GM15510 (cell line): ENCODE results near the gene ZNF493.

Experiments used
- POLR2A ChIP-seq: IDR thresholded peaks from 3 replicates; pipeline ENCODE4 v1.6.1; 2011; ENCODE audit warnings: borderline replicate concordance; ENCODE audit not compliant: insufficient read length; ENCODE audit errors: extremely low read depth

The ZNF493 gene

DNA sequence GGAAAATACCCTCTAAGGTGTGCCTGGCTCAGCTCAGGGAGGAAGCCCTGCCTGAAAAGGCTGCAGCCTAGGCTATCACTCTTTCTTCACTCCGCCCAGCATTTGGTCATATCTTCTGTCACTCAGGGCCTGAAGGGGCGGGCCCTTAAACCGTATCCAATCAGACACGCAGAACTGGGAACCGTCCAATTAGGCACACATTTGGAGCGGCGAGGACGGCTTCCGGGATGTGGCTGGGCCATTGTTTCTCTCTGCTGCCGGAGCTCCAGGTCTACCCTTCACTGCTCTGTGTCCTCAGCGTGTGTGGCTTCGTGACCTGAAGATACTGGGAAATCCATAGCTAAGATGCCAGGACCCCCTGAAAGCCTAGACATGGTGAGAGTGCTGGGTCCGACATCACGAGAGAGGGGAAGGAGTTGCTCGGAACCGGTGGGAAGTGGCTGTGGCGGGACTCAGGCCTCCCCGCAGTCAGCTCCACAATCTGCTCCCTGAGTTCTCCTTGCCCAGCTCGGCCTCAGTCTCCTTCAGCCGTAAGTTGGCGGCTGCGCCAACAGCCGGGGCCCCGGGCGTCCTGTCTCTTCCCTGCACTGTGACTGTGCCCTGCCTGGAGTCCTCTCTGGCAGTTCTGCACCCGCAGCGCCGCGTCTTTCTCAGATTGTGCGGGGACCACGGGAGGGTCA is at the start of gene ZNF493:
Gene ZNF493, plus strand, starts transcription at position 241 of the 680 bp plus-strand sequence. Its CDS starts 105 bp downstream, at position 346.
- TF ChIP-seq POLR2A = peak; percentile 65

DNA sequence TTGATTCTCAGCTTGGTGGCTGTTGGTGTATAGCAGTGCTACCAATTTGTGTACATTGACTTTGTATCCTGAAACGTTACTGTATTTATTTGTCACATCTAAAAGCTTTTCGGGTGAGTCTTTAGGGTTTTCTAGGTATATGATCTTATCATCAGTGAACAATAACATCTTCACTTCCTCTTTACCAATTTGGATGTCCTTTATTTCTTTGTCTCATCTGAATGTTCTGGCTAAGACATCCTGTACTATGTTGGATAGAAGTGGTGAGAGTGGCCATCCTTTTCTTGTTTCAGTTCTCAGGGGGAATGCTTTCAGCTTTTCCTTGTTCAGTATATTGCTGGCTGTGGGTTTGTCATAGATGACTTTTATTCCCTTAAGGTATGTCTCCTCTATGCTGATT is 44.1 kb upstream of the ZNF493 start:
- TF ChIP-seq POLR2A = no peak

DNA sequence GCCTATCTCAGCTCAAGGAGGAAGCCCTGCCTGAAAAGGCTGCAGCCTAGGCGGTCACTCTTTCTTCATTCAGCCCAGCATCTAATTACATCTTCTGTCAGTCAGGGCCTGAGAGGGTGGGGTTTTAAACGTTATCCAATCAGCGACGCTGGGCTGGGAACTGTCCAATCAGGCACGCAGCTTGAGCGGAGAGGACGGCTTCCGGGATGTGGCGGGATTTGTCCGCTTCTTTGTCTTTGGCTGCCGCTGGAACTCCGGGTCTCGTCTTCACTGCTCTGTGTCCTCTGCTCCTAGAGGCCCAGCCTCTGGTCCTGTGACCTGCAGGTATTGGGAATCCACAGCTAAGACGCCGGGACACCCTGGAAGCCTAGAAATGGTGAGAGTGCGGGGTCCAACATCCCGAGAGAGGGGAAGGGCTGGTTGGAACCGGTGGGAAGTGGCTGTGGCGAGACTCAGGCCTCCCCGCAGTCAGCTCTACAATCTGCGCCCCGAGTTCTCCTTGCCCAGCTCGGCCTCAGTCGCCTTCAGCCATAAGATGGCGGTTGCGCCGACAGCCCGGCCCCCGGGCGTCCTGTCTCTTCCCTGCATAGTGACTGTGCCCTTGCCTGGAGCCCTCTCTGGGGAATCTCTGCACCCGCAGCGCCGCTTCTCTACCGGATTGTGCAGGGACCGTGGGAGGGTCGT is 38.0 kb upstream of the ZNF493 start, which contains the start of gene ZNF738:
Gene ZNF738, plus strand, starts transcription at position 233 of the 684 bp plus-strand sequence. Its CDS starts 141 bp downstream, at position 374.
- TF ChIP-seq POLR2A = peak; percentile 69

DNA sequence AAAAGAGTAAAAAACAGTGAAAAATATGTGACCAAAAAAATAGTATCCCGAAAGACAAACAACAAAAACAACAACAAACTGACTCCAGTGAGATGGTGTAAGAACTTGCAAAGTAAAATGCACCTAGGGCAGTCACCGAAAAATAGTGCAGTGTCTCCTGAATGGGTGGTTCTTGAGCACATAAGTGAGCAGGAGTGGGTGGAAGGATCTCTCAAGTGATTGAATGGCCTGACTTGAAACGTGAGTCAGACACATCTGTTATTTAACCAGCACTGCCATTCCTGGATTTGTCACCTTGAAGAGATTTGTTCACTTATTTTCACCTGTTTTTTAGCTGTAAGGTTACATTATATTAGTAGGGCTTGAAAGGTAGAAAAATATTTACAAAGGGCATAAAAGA is 34.6 kb upstream of the ZNF493 start:
- TF ChIP-seq POLR2A = no peak

DNA sequence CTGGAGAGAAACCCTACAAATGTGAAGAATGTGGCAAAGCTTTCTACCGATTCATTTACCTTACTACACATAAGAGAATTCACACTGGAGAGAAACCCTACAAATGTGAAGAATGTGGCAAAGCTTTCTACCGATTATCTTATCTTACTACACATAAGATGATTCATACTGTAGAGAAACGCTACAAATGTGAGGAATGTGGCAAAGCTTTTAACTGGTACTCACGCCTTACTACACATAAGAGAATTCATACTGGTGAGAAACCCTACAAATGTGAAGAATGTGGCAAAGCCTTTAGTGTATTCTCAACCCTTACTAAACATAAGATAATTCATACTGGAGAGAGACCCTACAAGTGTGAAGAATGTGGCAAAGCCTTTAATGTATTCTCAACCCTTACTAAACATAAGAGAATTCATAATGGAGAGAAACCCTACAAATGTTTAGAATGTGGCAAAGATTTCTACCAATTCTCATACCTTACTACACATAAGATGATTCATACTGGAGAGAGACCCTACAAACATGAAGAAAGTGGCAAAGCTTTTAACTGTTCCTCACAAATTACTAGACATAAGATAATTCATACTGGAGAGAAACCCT is 12.9 kb upstream of the ZNF493 start:
- TF ChIP-seq POLR2A = no peak

DNA sequence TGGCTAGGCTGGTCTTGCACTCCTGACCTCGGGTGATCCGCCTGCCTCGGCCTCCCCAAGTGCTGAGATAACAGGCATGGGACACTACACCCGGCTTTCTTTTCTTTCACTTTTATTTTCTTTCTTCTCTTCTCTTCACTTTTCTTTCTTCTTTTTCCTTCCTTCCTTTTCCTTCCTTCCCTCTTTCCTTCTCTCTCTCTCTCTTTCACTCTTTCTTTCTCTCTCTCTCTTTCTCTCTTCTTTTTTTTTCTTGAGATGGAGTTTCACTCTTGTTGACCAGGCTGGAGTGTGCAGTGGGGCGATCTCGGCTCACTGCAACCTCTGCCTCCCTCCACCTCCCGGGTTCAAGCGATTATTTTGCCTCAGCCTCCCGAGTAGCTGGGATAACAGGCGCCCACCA is 812 bp upstream of the ZNF493 start:
- no peak for TF ChIP-seq POLR2A

DNA sequence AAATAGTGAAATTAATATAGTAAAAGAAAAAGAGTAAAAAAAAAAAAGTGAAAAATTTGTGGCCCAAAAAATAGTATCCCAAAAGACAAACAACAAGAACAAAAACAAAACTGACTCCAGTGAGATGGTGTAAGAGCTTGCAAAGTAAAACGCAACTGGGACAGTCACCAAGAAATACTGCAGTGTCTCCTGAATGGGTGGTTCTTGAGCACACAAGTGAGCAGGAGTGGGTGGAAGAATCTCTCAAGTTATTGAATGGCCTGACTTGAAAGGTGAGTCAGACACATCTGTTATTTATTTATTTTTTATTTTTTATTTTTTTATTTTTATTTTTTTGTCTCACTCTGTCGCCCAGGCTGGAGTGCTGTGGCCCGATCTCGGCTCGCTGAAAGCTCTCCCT is 1.9 kb downstream of the ZNF493 start:
- TF ChIP-seq POLR2A = no peak

DNA sequence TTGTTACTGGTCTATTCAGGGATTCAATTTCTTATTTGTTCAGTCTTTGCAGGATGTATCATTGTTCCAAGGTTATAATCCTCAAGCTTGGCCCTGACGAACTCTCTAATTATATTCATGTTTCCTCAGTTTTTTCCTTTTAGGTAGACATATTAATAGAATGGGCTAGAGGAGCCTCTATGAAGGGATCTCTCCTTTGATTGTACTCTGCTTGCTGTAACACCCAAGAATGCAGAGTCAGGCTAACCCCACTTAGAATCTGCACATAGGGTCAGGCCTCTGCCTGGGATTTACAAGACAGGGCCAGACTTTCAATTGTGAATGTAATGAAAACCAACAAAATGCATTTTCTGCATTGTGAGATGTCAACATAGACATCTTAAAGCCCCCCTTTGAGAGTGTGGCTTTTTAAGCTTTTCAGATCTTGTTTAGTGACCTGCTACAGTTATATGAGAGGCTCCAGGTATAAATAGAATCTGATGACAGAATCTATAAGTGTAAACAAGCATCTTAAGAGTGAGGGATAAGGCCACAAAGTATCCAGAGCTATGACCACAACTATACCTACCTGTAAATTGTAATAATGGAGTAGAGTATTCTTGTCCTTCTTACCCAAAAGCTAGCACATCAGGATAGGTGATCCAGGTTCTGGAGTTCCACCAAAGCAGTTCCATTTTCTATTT is 5.5 kb downstream of the ZNF493 start:
- TF ChIP-seq POLR2A = no peak

DNA sequence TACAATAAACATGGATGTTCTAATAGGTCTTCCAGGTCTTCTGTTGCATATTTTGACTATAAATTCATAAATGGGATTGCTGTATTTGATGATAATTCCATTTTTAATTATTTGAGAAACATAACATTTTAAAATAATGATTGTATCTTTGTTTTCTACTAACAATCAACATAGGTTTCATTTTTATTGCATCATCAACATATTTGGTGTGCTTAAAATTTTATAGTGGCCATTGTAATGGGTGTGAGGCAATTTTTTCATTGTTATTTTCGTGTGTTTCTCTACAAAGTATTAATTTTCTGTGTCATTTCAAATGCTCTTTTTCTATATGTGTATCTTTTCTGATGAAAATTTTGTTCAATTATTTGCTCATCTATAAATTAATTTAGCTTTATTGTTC is 13.2 kb downstream of the ZNF493 start:
- TF ChIP-seq POLR2A = no peak

DNA sequence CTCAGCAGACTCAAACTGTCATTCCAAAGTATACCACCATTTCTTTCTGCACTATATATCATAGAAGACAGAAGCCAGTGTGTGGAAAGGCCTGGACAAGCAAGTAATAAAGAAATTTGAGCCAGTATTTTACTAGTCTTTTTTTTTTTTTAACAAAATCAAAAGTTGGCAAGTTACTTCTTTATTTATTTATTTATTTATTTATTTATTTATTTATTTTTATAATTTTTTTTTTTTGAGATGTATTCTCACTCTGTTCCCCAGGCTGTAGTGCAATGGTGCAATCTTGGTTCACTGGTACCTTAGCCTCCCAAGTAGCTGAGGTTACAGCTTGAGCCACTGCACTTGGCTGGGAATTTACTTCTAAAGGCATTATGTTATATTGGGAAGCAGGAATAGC is 25.3 kb downstream of the ZNF493 start:
- no peak for TF ChIP-seq POLR2A

DNA sequence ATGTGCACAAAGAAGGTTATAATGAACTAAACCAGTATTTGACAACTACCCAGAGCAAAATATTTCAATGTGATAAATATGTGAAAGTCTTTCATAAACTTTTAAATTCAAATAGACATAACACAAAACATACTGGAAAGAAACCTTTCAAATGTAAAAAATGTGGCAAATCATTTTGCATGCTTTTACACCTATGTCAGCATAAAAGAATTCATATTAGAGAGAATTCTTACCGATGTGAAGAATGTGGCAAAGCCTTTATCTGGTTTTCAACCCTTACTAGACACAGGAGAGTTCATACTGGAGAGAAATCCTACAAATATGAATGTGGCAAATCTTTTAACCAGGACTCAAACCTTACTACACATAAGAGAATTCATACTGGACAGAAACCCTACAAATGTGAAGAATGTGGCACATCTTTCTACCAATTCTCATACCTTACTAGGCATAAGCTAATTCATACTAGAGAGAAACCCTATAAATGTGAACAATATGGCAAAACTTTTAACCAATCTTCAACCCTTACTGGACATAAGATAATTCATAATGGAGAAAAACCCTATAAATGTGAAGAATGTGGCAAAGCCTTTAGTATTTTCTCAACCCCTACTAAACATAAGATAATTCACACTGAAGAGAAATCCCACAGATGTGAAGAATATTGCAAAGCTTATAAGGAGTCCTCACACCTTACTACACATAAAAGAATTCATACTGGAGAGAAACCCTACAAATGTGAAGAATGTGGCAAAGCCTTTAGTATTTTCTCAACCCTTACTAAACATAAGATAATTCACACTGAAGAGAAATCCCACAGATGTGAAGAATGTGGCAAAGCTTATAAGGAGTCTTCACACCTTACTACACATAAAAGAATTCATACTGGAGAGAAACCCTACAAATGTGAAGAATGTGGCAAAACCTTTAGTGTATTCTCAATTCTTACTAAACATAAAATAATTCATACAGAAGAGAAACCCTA is 26.4 kb downstream of the ZNF493 start:
- no peak for TF ChIP-seq POLR2A

DNA sequence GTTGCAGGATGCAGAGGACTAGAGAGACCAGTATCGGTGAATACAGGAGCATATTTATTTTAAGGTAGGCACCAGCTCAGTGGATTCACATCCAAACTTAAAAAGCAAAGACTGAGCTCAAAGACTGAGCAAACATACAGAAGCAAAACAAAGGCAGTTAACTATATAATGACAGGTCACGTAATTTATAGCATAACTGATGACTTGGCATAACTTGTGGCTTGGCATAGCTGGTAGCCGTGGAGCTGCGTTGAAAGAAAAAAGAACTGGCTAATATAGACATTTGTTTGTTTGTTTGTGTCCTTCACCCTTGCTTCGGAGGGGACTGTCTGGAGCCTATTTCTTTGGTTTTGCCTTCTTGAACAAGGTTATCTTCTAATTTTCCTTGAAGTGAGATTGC is 33.7 kb downstream of the ZNF493 start:
- TF ChIP-seq POLR2A = no peak

DNA sequence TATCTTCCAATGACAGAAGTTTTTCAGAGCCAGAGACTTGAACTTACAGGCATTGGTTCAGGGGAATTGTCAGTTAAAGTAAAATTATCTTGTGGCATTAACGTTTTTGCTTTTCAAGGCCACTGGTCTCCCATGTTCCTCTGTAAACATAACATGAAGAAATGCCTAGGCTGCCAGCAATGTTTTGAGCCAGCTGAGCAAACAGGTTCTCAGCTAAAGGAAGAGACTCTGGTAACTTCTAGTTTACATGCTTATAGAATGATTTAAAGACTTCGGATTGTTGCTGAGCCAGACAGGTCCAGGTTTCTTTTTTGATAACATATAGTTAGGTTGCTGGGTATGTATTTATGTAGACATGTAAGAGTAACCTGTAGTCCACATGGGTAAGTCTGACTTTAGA is 35.7 kb downstream of the ZNF493 start:
- TF ChIP-seq POLR2A = no peak

DNA sequence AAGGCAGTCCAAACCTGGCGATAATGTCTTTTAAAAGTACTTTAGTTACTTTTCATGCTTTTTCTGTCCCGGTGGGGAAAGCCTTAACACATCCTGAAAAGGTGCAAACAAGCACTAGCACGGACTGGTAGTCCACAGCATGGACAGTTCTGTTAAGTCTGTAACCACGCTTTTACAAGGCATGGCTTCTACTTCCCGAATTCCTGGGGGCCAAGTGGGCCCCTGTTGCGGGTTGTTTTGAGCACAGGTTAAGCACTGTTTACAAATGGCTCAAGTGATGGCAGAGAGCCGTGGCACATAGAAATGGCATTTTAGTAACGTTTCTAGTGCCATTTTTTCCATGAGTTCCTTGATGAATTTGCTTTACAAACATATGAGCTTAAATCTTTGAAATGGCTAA is 37.6 kb downstream of the ZNF493 start:
- no peak for TF ChIP-seq POLR2A

DNA sequence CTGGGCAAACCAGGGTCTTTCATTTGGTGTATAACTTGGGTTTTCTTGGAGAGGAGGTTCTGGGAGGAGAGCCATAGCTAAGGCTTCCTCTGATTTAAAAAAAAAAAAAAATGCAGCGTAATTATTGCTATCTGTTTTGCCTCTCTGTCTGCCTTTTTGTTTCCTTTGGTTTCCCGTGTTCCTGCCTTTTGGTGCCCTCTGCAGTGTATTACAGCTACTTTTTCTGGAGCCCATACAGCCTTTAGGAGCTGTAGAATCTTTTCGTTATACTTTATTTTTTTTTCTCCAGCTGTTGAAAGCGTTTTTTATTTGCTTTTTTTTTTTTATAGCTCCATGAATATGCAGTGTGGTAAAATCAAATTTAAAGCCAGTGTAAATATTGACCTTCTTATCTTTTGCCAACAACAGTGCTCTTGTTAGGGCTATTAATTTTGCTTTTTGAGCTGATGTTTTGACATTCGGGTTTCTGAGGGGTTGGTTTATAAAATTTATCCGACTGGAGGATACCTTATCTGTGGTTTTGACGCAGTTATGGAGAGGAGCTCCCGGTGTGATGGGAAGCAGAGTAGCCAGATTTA is 38.1 kb downstream of the ZNF493 start:
- no peak for TF ChIP-seq POLR2A
